ENCODE results near the gene LPAR1.

LPAR1 gene

DNA sequence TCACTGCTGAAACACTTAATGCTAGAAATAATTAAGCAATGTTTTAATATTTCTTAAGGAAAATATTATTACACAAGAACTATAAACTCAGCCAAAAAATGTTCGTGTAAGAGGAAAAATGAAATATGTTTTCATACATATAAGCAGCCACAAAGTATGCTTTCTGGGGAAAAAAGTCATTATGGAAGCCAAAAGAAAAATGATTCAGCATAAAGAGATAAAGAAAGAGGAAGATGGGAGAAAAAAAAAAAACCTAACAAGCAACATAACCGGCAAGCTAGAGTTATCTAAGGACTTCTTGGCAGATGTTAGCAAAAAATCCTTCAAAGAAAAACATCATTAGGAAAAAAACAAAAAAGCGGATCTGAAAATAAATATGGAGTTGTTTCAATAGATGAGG lies 190.6 kb downstream of the LPAR1 start:
- no peak overlapping the region for H3K4me3 ChIP-seq (replicated peaks in 1 of 2; ENCODE audit: low read depth in 2 of 2, low read length in 2 of 2)
- DNase-seq (ENCODE audit: low read depth in 2 of 2) = peak; percentile 79 to 87
- no peak for TF ChIP-seq CTCF (IDR thresholded peaks at IDR 0.05; ENCODE audit: low read depth, low read length)

DNA sequence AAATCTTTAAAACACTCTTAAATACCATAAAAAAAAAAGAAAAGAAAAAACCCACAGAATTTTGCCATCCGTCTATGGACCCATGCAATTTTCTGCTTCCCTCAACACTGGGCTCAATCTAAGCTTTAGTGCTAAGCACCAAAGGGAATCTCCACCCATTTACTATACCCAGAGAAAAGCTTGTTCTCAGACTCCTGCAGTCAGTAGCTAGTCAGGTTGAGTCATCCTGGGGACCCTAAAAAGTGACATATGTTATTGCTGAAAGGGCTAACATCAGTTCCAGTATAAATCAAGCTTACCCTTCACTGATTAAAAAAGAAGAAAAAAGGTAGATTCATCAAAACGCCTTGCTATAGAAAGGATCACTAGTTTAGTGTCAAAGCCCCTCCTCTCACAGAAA lies 192.1 kb downstream of the LPAR1 start:
- no peak for DNase-seq (ENCODE audit: low read depth in 2 of 2)
- no peak overlapping the region for H3K4me3 ChIP-seq (replicated peaks in 1 of 2; ENCODE audit: low read depth in 2 of 2, low read length in 2 of 2)
- TF ChIP-seq CTCF (IDR thresholded peaks at IDR 0.05; ENCODE audit: low read depth, low read length) = no peak

GRCh38 chr9:110844121-110844520 lies 194.1 kb downstream of the LPAR1 start:
- TF ChIP-seq CTCF (IDR thresholded peaks at IDR 0.05; ENCODE audit: low read depth, low read length) = no peak
- no peak overlapping the region for H3K4me3 ChIP-seq (replicated peaks in 1 of 2; ENCODE audit: low read depth in 2 of 2, low read length in 2 of 2)
- DNase-seq (ENCODE audit: low read depth in 2 of 2) = peak in 1 of 2 donors; percentile 35

GRCh38 chr9:110842986-110843385 lies 195.3 kb downstream of the LPAR1 start:
- TF ChIP-seq CTCF (IDR thresholded peaks at IDR 0.05; ENCODE audit: low read depth, low read length) = no peak
- no peak overlapping the region for H3K4me3 ChIP-seq (replicated peaks in 1 of 2; ENCODE audit: low read depth in 2 of 2, low read length in 2 of 2)
- peak in 1 of 2 donors; percentile 24 for DNase-seq (ENCODE audit: low read depth in 2 of 2)

GRCh38 chr9:110842169-110842568 lies 196.1 kb downstream of the LPAR1 start:
- DNase-seq (ENCODE audit: low read depth in 2 of 2) = peak in 1 of 2 donors; percentile 8
- no peak overlapping the region for H3K4me3 ChIP-seq (replicated peaks in 1 of 2; ENCODE audit: low read depth in 2 of 2, low read length in 2 of 2)
- no peak for TF ChIP-seq CTCF (IDR thresholded peaks at IDR 0.05; ENCODE audit: low read depth, low read length)

DNA sequence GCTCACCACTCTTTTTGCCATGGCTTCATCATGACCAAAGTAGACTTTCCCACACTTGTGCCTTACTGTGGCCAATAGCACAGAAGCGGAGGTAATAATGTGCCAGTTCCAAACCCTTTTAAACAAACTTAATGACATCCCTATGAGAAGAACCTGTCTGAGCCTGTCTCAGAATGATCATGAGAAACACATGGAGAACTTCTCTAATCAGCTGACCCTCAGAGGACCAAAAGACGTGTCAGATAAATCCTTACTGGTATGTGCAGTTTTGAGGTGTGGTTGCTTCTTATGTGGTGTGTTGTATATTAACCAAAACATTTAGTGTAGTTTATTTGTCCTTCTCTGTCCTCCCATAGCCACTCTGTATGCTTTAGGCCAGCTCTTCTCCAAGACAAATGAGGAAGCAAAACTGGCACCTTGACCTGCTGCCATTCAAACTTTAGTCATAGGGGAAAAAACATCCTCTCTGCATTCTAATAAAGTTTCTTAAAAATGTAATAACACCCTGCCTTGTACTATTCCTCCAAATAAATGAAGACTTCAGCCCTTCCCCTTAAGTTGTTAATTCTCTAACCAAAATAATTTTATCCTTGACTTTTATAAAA lies 200.8 kb downstream of the LPAR1 start:
- no peak overlapping the region for H3K4me3 ChIP-seq (replicated peaks in 1 of 2; ENCODE audit: low read depth in 2 of 2, low read length in 2 of 2)
- TF ChIP-seq CTCF (IDR thresholded peaks at IDR 0.05; ENCODE audit: low read depth, low read length) = no peak
- no peak for DNase-seq (ENCODE audit: low read depth in 2 of 2)

DNA sequence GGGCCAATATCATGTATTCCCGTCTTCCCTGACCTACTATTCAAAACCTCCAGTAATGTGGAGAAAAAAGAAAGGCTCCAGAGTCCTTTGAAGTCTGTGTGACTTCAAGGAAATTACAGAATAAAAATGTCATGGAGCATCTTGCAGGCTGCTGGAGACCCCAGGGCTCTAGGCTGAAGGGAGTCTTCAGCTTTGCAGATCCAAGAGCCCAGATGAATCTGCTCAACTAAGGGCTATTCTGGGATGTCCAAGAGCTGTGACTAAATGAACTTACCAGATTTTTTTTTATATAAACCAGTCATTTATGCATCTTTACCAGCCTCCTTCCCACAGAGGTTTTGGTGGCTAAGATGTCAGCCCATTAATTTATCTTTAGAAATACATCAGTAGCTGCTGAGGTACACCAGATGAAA lies 202.4 kb downstream of the LPAR1 start:
- TF ChIP-seq CTCF (IDR thresholded peaks at IDR 0.05; ENCODE audit: low read depth, low read length) = no peak
- peak; percentile 10 to 32 for DNase-seq (ENCODE audit: low read depth in 2 of 2)
- no peak overlapping the region for H3K4me3 ChIP-seq (replicated peaks in 1 of 2; ENCODE audit: low read depth in 2 of 2, low read length in 2 of 2)
